ENCODE data around the gene TSPEAR.

DNA sequence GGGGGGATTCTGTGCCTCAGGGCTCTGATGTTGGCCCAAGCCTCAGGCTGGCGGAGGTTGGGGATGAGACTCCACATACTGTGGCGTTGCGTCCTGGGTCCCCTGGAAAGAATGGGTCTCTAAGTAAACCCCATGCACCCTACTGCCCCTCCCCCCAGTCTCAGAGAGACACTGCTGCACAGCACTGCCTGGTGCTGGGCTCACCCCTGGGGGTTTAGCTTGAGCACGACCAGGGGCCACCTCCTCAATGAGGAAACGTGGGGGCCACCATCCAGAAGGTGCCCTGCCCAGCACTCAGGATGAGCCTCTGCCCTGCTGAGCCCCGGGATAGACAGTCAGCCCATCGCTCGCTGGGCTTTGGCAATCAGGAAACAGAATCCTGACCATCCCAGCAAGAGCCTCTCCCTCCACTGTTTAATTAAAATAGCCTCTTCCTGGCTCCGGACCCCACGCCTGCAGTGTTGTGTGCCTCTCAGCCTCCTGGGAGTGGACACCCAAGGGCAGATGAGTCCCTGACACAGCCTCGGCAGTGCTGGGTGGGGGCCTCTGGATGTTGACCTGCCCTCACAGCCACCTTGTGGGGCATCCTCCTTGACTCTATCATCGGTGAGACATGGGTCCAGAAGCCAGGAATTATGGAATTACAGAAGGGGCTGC lies 141.4 kb downstream of the TSPEAR start:
- TF ChIP-seq, protein P1, sequence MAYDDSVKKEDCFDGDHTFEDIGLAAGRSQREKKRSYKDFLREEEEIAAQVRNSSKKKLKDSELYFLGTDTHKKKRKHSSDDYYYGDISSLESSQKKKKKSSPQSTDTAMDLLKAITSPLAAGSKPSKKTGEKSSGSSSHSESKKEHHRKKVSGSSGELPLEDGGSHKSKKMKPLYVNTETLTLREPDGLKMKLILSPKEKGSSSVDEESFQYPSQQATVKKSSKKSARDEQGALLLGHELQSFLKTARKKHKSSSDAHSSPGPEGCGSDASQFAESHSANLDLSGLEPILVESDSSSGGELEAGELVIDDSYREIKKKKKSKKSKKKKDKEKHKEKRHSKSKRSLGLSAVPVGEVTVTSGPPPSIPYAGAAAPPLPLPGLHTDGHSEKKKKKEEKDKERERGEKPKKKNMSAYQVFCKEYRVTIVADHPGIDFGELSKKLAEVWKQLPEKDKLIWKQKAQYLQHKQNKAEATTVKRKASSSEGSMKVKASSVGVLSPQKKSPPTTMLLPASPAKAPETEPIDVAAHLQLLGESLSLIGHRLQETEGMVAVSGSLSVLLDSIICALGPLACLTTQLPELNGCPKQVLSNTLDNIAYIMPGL (CRISPR knock-in tag; IDR thresholded peaks at IDR 0.05) = no peak
- no peak for TF ChIP-seq SLC30A9 (CRISPR knock-in tag; IDR thresholded peaks at IDR 0.05)
- no peak for TF ChIP-seq HINFP (tag; conservative IDR thresholded peaks at IDR 0.05; ENCODE audit: low read depth)
- TF ChIP-seq TAF1 (IDR thresholded peaks at IDR 0.05; ENCODE audit: control insufficient read depth, extremely low read depth, insufficient read depth, low read length, severe bottlenecking) = no peak
